ENCODE results near the gene KBTBD8. TPM values are rescaled to one million over a fixed set of nuclear protein-coding genes. Genes with fewer than 3 reads are reported as not detected.

Gene KBTBD8
- total RNA-seq (2014; rRNA removed) (0.29 and 0.91 TPM in 2 replicates), Bru-seq, nascent RNA (percentile 41 among the genes with signal in this experiment), BruChase-seq, experiment 1, labeled RNA remaining after a 6-hour chase (percentile 39 among the genes with signal in this experiment), BruChase-seq, experiment 2, labeled RNA remaining after a 2-hour chase (percentile 37 among the genes with signal in this experiment)
- long read RNA-seq, full-length matches to known transcripts: 1 of 1 reads
- long read RNA-seq, partial matches to known transcripts: 0 of 1 reads
- long read RNA-seq, other reads (novel, unspliced or antisense): 0 of 1 reads

- H4K20me1 ChIP-seq (ENCODE audit: low read length): no peaks in the 10 kb centered on the region
- CTCF ChIA-PET: interaction anchor here (0.5 kb wide), 1 partner anchor 18 kb away, joined by 4 read pairs; no protein-coding TSS in a partner anchor
- peak; percentile 97 for ATAC-seq
- H3F3A ChIP-seq (ENCODE audit: low read length, unreplicated experiment): no peaks in the 10 kb centered on the region
- no peaks in the 10 kb centered on the region for H3K27me3 ChIP-seq (ENCODE audit: low read length)
- peak within 1 kb of the TSS; percentile 43 for H3K9ac ChIP-seq (ENCODE audit: low read length)
- peak within 1 kb of the TSS; percentile 81 for H3K4me3 ChIP-seq (ENCODE audit: low read length)
- TF ChIP-seq EZH2 (IDR thresholded peaks at IDR 0.05; ENCODE audit: low read length, unreplicated experiment) (no peak), CTCF (conservative IDR thresholded peaks at IDR 0.05; ENCODE audit: low read depth, low read length) (no peak), EZH2phosphoT487 (IDR thresholded peaks at IDR 0.05; ENCODE audit: borderline replicate concordance, low read length) (no peak)
- no peaks in the 10 kb centered on the region for H3K9me2 ChIP-seq (replicated peaks; ENCODE audit: low read length)
- BruUV-seq (replicated peaks): no TSS peak
- intact Hi-C loops (cut with micrococcal nuclease): loop anchor here (1.0 kb wide), 1 partner anchor 9 kb away; no protein-coding TSS in a partner anchor
- peaks cover 3% of the 10 kb centered on the region; the same call in 1 of the 2 replicates for H3K4me1 ChIP-seq (ENCODE audit: insufficient read depth, low read length)
- peak within 1 kb of the TSS; percentile 88 for H3K4me2 ChIP-seq (ENCODE audit: low read length)
- no peaks in the 10 kb centered on the region for H3K36me3 ChIP-seq (ENCODE audit: low read depth, low read length)
- POLR2A ChIA-PET (ENCODE audit: unreplicated experiment): interaction anchor here (0.6 kb wide), 1 partner anchor 14 kb away, joined by 3 read pairs; no protein-coding TSS in a partner anchor
- no peaks in the 10 kb centered on the region for H3K9me3 ChIP-seq (ENCODE audit: low read length)
- no peak within 1 kb of the TSS for H3K27ac ChIP-seq (ENCODE audit: low read length)
- no peaks in the 10 kb centered on the region for H3K79me2 ChIP-seq (ENCODE audit: low read length)
- peak; percentile 91 for DNase-seq
- peak within 1 kb of the TSS; percentile 83 for H2AFZ ChIP-seq (ENCODE audit: low read length)
These were observed at the start of gene KBTBD8 for GRCh38 chr3:66998113-66998903. Gene KBTBD8 (plus strand): TSS chr3:66998307. CDS start chr3:66998356, 49 bp downstream.

- H3K79me2 ChIP-seq (ENCODE audit: low read length): no peaks in the 10 kb centered on the region
- H3K9me2 ChIP-seq (replicated peaks; ENCODE audit: low read length): no peaks in the 10 kb centered on the region
- H3F3A ChIP-seq (ENCODE audit: low read length, unreplicated experiment): no peaks in the 10 kb centered on the region
- H3K27me3 ChIP-seq (ENCODE audit: low read length): peaks cover 5% of the 10 kb centered on the region; the same call in 1 of the 2 replicates
- no peaks in the 10 kb centered on the region for H4K20me1 ChIP-seq (ENCODE audit: low read length)
- no peaks in the 10 kb centered on the region for H3K36me3 ChIP-seq (ENCODE audit: low read depth, low read length)
- H3K9me3 ChIP-seq (ENCODE audit: low read length): no peaks in the 10 kb centered on the region
- ATAC-seq (no peak), DNase-seq (no peak)
- intact Hi-C loops (cut with micrococcal nuclease): no loop called here
- H3K4me1 ChIP-seq (ENCODE audit: insufficient read depth, low read length): no peaks in the 10 kb centered on the region
- TF ChIP-seq EZH2phosphoT487 (IDR thresholded peaks at IDR 0.05; ENCODE audit: borderline replicate concordance, low read length) (no peak), EZH2 (IDR thresholded peaks at IDR 0.05; ENCODE audit: low read length, unreplicated experiment) (no peak), CTCF (conservative IDR thresholded peaks at IDR 0.05; ENCODE audit: low read depth, low read length) (no peak)
- H3K27ac ChIP-seq (ENCODE audit: low read length): no peak overlapping the region
- H2AFZ ChIP-seq (ENCODE audit: low read length): no peak overlapping the region
- ChIA-PET CTCF (no interaction called here), POLR2A (ENCODE audit: unreplicated experiment) (no interaction called here)
- H3K4me2 ChIP-seq (ENCODE audit: low read length): no peak overlapping the region
- no TSS peak for BruUV-seq (replicated peaks)
- H3K4me3 ChIP-seq (ENCODE audit: low read length): no peak overlapping the region
- H3K9ac ChIP-seq (ENCODE audit: low read length): no peak overlapping the region
These were observed 49.3 kb upstream of the KBTBD8 start for GRCh38 chr3:66948838-66949237.
